PFSK-1 (cell line): ENCODE data around the gene SEC14L1.

Experiments
- POLR2AphosphoS5 ChIP-seq: IDR thresholded peaks from 2 replicates; pipeline ENCODE4 v1.6.1; 2012; ENCODE audit warnings: low read depth, mild to moderate bottlenecking, control low read depth, low read length, moderate library complexity
- SIN3A ChIP-seq: IDR thresholded peaks from 2 replicates; pipeline ENCODE4 v1.6.1; 2012; ENCODE audit warnings: mild to moderate bottlenecking, low read length, moderate library complexity, borderline replicate concordance; ENCODE audit not compliant: insufficient read depth
- TAF1 ChIP-seq: IDR thresholded peaks from 2 replicates; pipeline ENCODE4 v1.6.1; 2012; ENCODE audit warnings: low read length, control low read depth, borderline replicate concordance; ENCODE audit not compliant: insufficient read depth

- TF ChIP-seq SIN3A (no peak), TAF1 (no peak), POLR2AphosphoS5 (no peak)
These were observed 50.5 kb downstream of the SEC14L1 start for GRCh38 chr17:77191244-77191643.
